H1 (cell line): ENCODE results near the gene CACNA1C. TPM values are rescaled to one million over a fixed set of nuclear protein-coding genes. Genes with fewer than 3 reads are reported as not detected.

Experiments
- CTCF ChIA-PET: fragments of 300-600 bp; sonication (Branson Sonifier 250); formaldehyde crosslinking; loops from one replicate; lab custom pipeline; 2021; ENCODE audit not compliant: partially characterized antibody; lab: Charles Lee
- POLR2A ChIA-PET: fragments of 300-600 bp; sonication (Branson Sonifier 250); formaldehyde crosslinking; loops from one replicate; lab custom pipeline; 2021; ENCODE audit warnings: inconsistent platforms; ENCODE audit not compliant: partially characterized antibody; lab: Charles Lee
- DNase-seq, 2 experiments: peaks; one replicate each; pipeline versions ENCODE4 v3.0.0 to v3.0.0-alpha.2; 2010 to 2022; ENCODE audit warnings: low spot score in 2 of 2, low read depth in 1 of 2, mixed read lengths in 1 of 2
- FAIRE-seq: peaks from 2 replicates; lab custom pipeline; 2011; peaks lifted over from hg19 to GRCh38; lab: Jason Lieb, UNC
- H2AFZ ChIP-seq: 2 replicates; pipeline ENCODE4 v1.8.1; 2012; ENCODE audit warnings: low read length, inconsistent platforms
- H2AK5ac ChIP-seq: 2 replicates; pipeline ENCODE4 v1.6.1; 2013; ENCODE audit warnings: low read depth, low read length
- H2BK120ac ChIP-seq: replicated peaks from 2 replicates; pipeline ENCODE3; 2013; ENCODE audit warnings: low read depth, low read length, inconsistent platforms
- H2BK12ac ChIP-seq: 2 replicates; pipeline ENCODE4 v1.6.1; 2013; ENCODE audit warnings: low read depth, low read length
- H2BK15ac ChIP-seq: 2 replicates; pipeline ENCODE4 v1.6.1; 2013; ENCODE audit warnings: low read length
- H2BK20ac ChIP-seq: 2 replicates; pipeline ENCODE4 v1.6.1; 2013; ENCODE audit warnings: low read length
- H2BK5ac ChIP-seq: 2 replicates; pipeline ENCODE4 v1.6.1; 2013; ENCODE audit warnings: low read depth, low read length
- H3K14ac ChIP-seq: 2 replicates; pipeline ENCODE4 v1.6.1; 2013; ENCODE audit warnings: inconsistent platforms; ENCODE audit not compliant: insufficient read length
- H3K18ac ChIP-seq: 2 replicates; pipeline ENCODE4 v1.6.1; 2013; ENCODE audit warnings: low read length; ENCODE audit errors: extremely low read depth
- H3K23ac ChIP-seq: 2 replicates; pipeline ENCODE4 v1.6.1; 2013; ENCODE audit warnings: inconsistent platforms; ENCODE audit not compliant: insufficient read length
- H3K23me2 ChIP-seq: 2 replicates; pipeline ENCODE4 v1.6.1; 2013; ENCODE audit warnings: low read depth, low read length
- H3K27ac ChIP-seq: 2 replicates; pipeline ENCODE4 v1.6.1; 2011; ENCODE audit warnings: low read depth, low read length, inconsistent platforms
- H3K27me3 ChIP-seq, 4 experiments: replicated peaks in 1 of 4; 1 replicate in 1 of 4; 2 replicates in 3 of 4; pipeline versions ENCODE4 v1.6.1 to v1.8.1; 2011 to 2013; ENCODE audit warnings: low read length in 3 of 4, mild to moderate bottlenecking in 3 of 4, inconsistent platforms in 2 of 4, mixed read lengths in 2 of 4, moderate library complexity in 1 of 4; ENCODE audit not compliant: control insufficient read depth in 3 of 4, insufficient read depth in 3 of 4; ENCODE audit errors: extremely low read depth in 1 of 4
- H3K36me3 ChIP-seq, 4 experiments: 2 replicates each; pipeline versions ENCODE4 v1.6.1 to v1.8.1; 2011 to 2013; ENCODE audit warnings: mild to moderate bottlenecking in 4 of 4, low read length in 3 of 4, moderate library complexity in 2 of 4, control low read depth in 1 of 4, inconsistent platforms in 1 of 4; ENCODE audit not compliant: insufficient read depth in 4 of 4, control insufficient read depth in 2 of 4
- H3K4ac ChIP-seq: replicated peaks from 2 replicates; pipeline ENCODE3; 2013; ENCODE audit warnings: low read length, low read depth, mixed read lengths, inconsistent platforms; ENCODE audit not compliant: insufficient read length
- H3K4me1 ChIP-seq, 4 experiments: replicated peaks in 1 of 4; 1 replicate in 1 of 4; 2 replicates in 3 of 4; pipeline versions ENCODE4 v1.6.1 to v1.8.1; 2011 to 2013; ENCODE audit warnings: low read length in 3 of 4, inconsistent platforms in 2 of 4, mixed read lengths in 1 of 4; ENCODE audit not compliant: insufficient read depth in 4 of 4, control insufficient read depth in 3 of 4
- H3K4me2 ChIP-seq, 2 experiments: 2 replicates each; pipeline versions ENCODE4 v1.6.1 to v1.8.1; 2011 to 2013; ENCODE audit warnings: low read depth in 2 of 2, low read length in 2 of 2, control low read depth in 1 of 2, inconsistent platforms in 1 of 2, mild to moderate bottlenecking in 1 of 2; ENCODE audit not compliant: insufficient read depth in 1 of 2
- H3K4me3 ChIP-seq, 4 experiments: fragments of 200-600, 300-600 bp in 1 of 4; sonication (generic), shearing (Covaris generic), sonication (Bioruptor Twin) in 1 of 4; 2 replicates each; pipeline versions ENCODE4 v1.5.1 to v1.8.1; 2011 to 2016; ENCODE audit warnings: low read length in 4 of 4, low read depth in 3 of 4, control low read depth in 2 of 4, inconsistent platforms in 2 of 4, mild to moderate bottlenecking in 2 of 4, mixed read lengths in 1 of 4, moderate library complexity in 1 of 4; ENCODE audit not compliant: insufficient read depth in 2 of 4; ENCODE audit errors: extremely low read depth in 1 of 4
- H3K56ac ChIP-seq: replicated peaks from 2 replicates; pipeline ENCODE3; 2013; ENCODE audit warnings: low read depth, mild to moderate bottlenecking, mixed read lengths, low read length, inconsistent platforms; ENCODE audit not compliant: insufficient read length
- H3K79me1 ChIP-seq: 2 replicates; pipeline ENCODE4 v1.6.1; 2013; ENCODE audit warnings: low read depth, low read length, control low read depth
- H3K79me2 ChIP-seq, 2 experiments: 2 replicates each; pipeline versions ENCODE4 v1.6.1 to v1.8.1; 2012 to 2013; ENCODE audit warnings: low read length in 2 of 2, mild to moderate bottlenecking in 2 of 2, inconsistent platforms in 1 of 2; ENCODE audit not compliant: insufficient read depth in 2 of 2, control insufficient read depth in 1 of 2
- H3K9ac ChIP-seq, 4 experiments: replicated peaks in 1 of 4; 1 replicate in 1 of 4; 2 replicates in 3 of 4; pipeline versions ENCODE4 v1.6.1 to v1.8.1; 2011 to 2013; ENCODE audit warnings: low read depth in 3 of 4, low read length in 3 of 4, control low read depth in 2 of 4, mild to moderate bottlenecking in 2 of 4, moderate library complexity in 2 of 4, inconsistent platforms in 1 of 4; ENCODE audit errors: extremely low read depth in 1 of 4
- H3K9me3 ChIP-seq, 2 experiments: 2 replicates each; pipeline versions ENCODE4 v1.6.1 to v1.8.1; 2012 to 2013; ENCODE audit warnings: mild to moderate bottlenecking in 2 of 2, moderate library complexity in 2 of 2, control low read depth in 1 of 2, inconsistent platforms in 1 of 2, low read depth in 1 of 2, low read length in 1 of 2, mixed read lengths in 1 of 2; ENCODE audit not compliant: insufficient read depth in 2 of 2
- H4K20me1 ChIP-seq, 2 experiments: replicated peaks in 1 of 2; 2 replicates each; pipeline versions ENCODE3 to v1.8.1; 2011 to 2013; ENCODE audit warnings: inconsistent platforms in 2 of 2, low read length in 2 of 2, mild to moderate bottlenecking in 1 of 2; ENCODE audit not compliant: insufficient read depth in 2 of 2, control insufficient read depth in 1 of 2
- H4K5ac ChIP-seq: 2 replicates; pipeline ENCODE4 v1.6.1; 2013; ENCODE audit warnings: low read length, low read depth, mixed read lengths, inconsistent platforms; ENCODE audit not compliant: insufficient read length
- H4K8ac ChIP-seq: 2 replicates; pipeline ENCODE4 v1.8.0; 2013; ENCODE audit warnings: mild to moderate bottlenecking, moderate library complexity, low read length, inconsistent platforms; ENCODE audit not compliant: insufficient read depth; ENCODE audit errors: extremely low read depth
- H4K91ac ChIP-seq: replicated peaks from 2 replicates; pipeline ENCODE3; 2013; ENCODE audit warnings: low read length, mixed read lengths, inconsistent platforms; ENCODE audit not compliant: insufficient read length
- EP300 ChIP-seq, 2 experiments: IDR thresholded peaks; 1 replicate in 1 of 2; 2 replicates in 1 of 2; pipeline ENCODE4 v1.6.1; 2011 to 2012; ENCODE audit warnings: low read depth in 2 of 2, low read length in 2 of 2, mild to moderate bottlenecking in 2 of 2, borderline replicate concordance in 1 of 2, inconsistent platforms in 1 of 2, moderate library complexity in 1 of 2
- JUN ChIP-seq: IDR thresholded peaks from 2 replicates; pipeline ENCODE4 v1.6.1; 2011; ENCODE audit warnings: low read depth, mild to moderate bottlenecking, improper control_type of control experiment, low read length
- KDM5A ChIP-seq: fragments of 200-600 bp; IDR thresholded peaks from 2 replicates; pipeline ENCODE4 v1.7.1; 2012; ENCODE audit warnings: mild to moderate bottlenecking, low read length, inconsistent platforms, mixed read lengths
- NANOG ChIP-seq: IDR thresholded peaks from 2 replicates; pipeline ENCODE4 v1.6.1; 2011; ENCODE audit warnings: low read length, low read depth, mild to moderate bottlenecking, inconsistent platforms; ENCODE audit not compliant: insufficient read depth, poor library complexity, severe bottlenecking
- POU5F1 ChIP-seq: IDR thresholded peaks from 2 replicates; pipeline ENCODE4 v1.6.1; 2011; ENCODE audit warnings: low read depth, mild to moderate bottlenecking, low read length, moderate library complexity
- RNF2 ChIP-seq: fragments of 200-900, 300-1000 bp; sonication (generic); IDR thresholded peaks from 2 replicates; pipeline ENCODE4 v1.7.1; 2016; ENCODE audit warnings: borderline replicate concordance, low read depth, mild to moderate bottlenecking, antibody characterized with exemption, low read length; ENCODE audit not compliant: poor library complexity, severe bottlenecking; ENCODE audit errors: missing control alignments
- SIN3A ChIP-seq, 2 experiments: IDR thresholded peaks in 1 of 2; conservative IDR thresholded peaks in 1 of 2; 2 replicates each; pipeline ENCODE4 v1.6.1; 2011 to 2012; ENCODE audit warnings: low read length in 2 of 2, improper control_type of control experiment in 1 of 2, low read depth in 1 of 2, mild to moderate bottlenecking in 1 of 2
- WGBS, 2 experiments: shearing (Covaris generic) in 1 of 2; methylation state at CpG; one replicate each; pipeline versions ENCODE4 v1.1.6 to v1.1.7; 2013 to 2015; ENCODE audit warnings: low lambda C conversion rate in 2 of 2, mixed read lengths in 2 of 2, inconsistent platforms in 1 of 2, low coverage in 1 of 2, missing lambda C conversion rate in 1 of 2; ENCODE audit not compliant: insufficient replicate concordance in 2 of 2, insufficient coverage in 1 of 2, insufficient read length in 1 of 2; ENCODE audit errors: extremely low coverage in 1 of 2, missing lambda C conversion rate in 1 of 2; 5-methylcytosine and 5-hydroxymethylcytosine counted together
- polyA plus RNA-seq, 7 experiments: library from polyadenylated mRNA; depleted of rRNA in 3 of 7; stranded (reverse) in 5 of 7; unstranded in 2 of 7; fragments of >200 nt in 5 of 7; fragments of 200-250 nt in 2 of 7; gene quantifications; 1 replicate in 5 of 7; 2 replicates in 1 of 7; 4 replicates in 1 of 7; pipeline versions ENCODE4 v1.2.1 to v1.2.3, GENCODE V29; 2011 to 2013; ENCODE audit warnings: missing spikeins in 2 of 7, mixed read lengths in 2 of 7
- total RNA-seq: library from RNA; stranded (reverse); fragmentation: NEBNext Ultra II Directional; extraction: Animal tissue kit (Norgen Biotek cat#: 25700); gene quantifications from 2 replicates; pipeline ENCODE4 v1.2.1, GENCODE V29; 2021

CACNA1C gene
- total and polyA plus RNA-seq, 2 of the 8 experiments (the other 6 are each of a cell fraction or from before 2014, with no cell fraction given) = 1.3 TPM

- no peak for TF ChIP-seq RNF2
- TF ChIP-seq KDM5A = no peak
- no peak for TF ChIP-seq SIN3A (conservative IDR thresholded peaks at IDR 0.05 in 1 of 2, IDR thresholded peaks at IDR 0.05 in 1 of 2; ENCODE audit: low read depth in 1 of 2, low read length in 2 of 2)
- no peak for TF ChIP-seq JUN
- no peak for TF ChIP-seq POU5F1
- no peak for TF ChIP-seq EP300 (IDR thresholded peaks at IDR 0.05; ENCODE audit: borderline replicate concordance in 1 of 2, low read depth in 2 of 2, low read length in 2 of 2)
- no peak for TF ChIP-seq NANOG
- WGBS, 2 experiments = 90% methylated on average over 3 of the region's 3 CpGs; no CpG with 5 or more reads in 1 of the 2 experiments
- H3K79me2 ChIP-seq = no peaks in the 10 kb centered on the region
These were observed 96.3 kb downstream of the CACNA1C start for GRCh38 chr12:2149091-2149490.

More at GRCh38 chr12:2149091-2149490, 96.3 kb downstream of the CACNA1C start:
- POLR2A ChIA-PET = no interaction called here
- H3K4ac ChIP-seq = no peak overlapping the region
- H3K4me3 ChIP-seq = no peak overlapping the region
- H4K8ac ChIP-seq = no peak overlapping the region
- no peak overlapping the region for H3K56ac ChIP-seq
- H3K23me2 ChIP-seq = no peaks in the 10 kb centered on the region
- no peak overlapping the region for H2BK20ac ChIP-seq
- H3K18ac ChIP-seq = no peak overlapping the region
- no peak overlapping the region for H2BK12ac ChIP-seq
- no peak overlapping the region for H3K23ac ChIP-seq
- no peak overlapping the region for H3K9ac ChIP-seq
- no peaks in the 10 kb centered on the region for H3K36me3 ChIP-seq
- H2BK5ac ChIP-seq = no peak overlapping the region
- CTCF ChIA-PET = interaction anchor here (1.0 to 2.2 kb wide), 2 partner anchors 49 to 137 kb away, joined by 3 to 8 read pairs; no protein-coding TSS in a partner anchor
- H3K79me1 ChIP-seq = no peaks in the 10 kb centered on the region
- no peak overlapping the region for H3K27ac ChIP-seq
- no peak overlapping the region for H2BK120ac ChIP-seq
- peaks cover 0 to 4% (median under 1%) of the 10 kb centered on the region in 4 experiments; a peak in 3 of 7 replicates for H3K4me1 ChIP-seq
- no peak overlapping the region for H2AK5ac ChIP-seq
- no peaks in the 10 kb centered on the region for H3K9me3 ChIP-seq
- H3K14ac ChIP-seq = no peak overlapping the region
- H4K91ac ChIP-seq = no peak overlapping the region
- no peak overlapping the region for H2BK15ac ChIP-seq
- H4K5ac ChIP-seq = no peak overlapping the region
- FAIRE-seq (no peak), DNase-seq (no peak)
- no peak overlapping the region for H2AFZ ChIP-seq
- no peaks in the 10 kb centered on the region for H3K27me3 ChIP-seq
- no peaks in the 10 kb centered on the region for H4K20me1 ChIP-seq
- H3K4me2 ChIP-seq = no peak overlapping the region
